Cardiac muscle cell (in vitro differentiated cells and primary cell): ENCODE results near the gene ZKSCAN4. TPM values are rescaled to one million over a fixed set of nuclear protein-coding genes. Genes with fewer than 3 reads are reported as not detected.
A peak's percentile ranks its signal among the peaks of the same experiment; 100 is the strongest.

Experiments
- DNase-seq, 2 donors: peaks; one replicate each; pipeline versions ENCODE4 v3.0.0 to v3.0.0-alpha.2; 2010 to 2017; ENCODE audit warnings: low read depth in 1 of 2, low spot score in 1 of 2
- H3K27ac ChIP-seq: fragments of 200-600 bp; sonication (generic); 2 replicates; pipeline ENCODE4 v1.5.1; 2016
- H3K27me3 ChIP-seq: fragments of 200-600 bp; sonication (generic); 2 replicates; pipeline ENCODE4 v1.6.0; 2016; ENCODE audit warnings: control low read depth
- H3K36me3 ChIP-seq: fragments of 200-600 bp; sonication (generic); 2 replicates; pipeline ENCODE4 v1.5.1; 2016; ENCODE audit warnings: control low read depth
- H3K4me1 ChIP-seq: fragments of 200-600 bp; sonication (generic); 2 replicates; pipeline ENCODE4 v1.8.1; 2017; ENCODE audit warnings: low read depth, mild to moderate bottlenecking, mixed run types
- H3K4me3 ChIP-seq: fragments of 200-600 bp; sonication (generic); 2 replicates; pipeline ENCODE4 v1.5.1; 2016; ENCODE audit warnings: mild to moderate bottlenecking
- H3K9me3 ChIP-seq: fragments of 200-600 bp; sonication (generic); 2 replicates; pipeline ENCODE4 v1.5.1; 2017; ENCODE audit warnings: low read depth, mild to moderate bottlenecking, control low read depth
- polyA plus RNA-seq: library from polyadenylated mRNA; unstranded; fragments of >200 nt; fragmentation: Nextera tagmentation; extraction: Ambion mirVana; gene quantifications from 2 replicates; pipeline ENCODE4 v1.2.1, GENCODE V29; 2016
- total RNA-seq: library from RNA; depleted of rRNA; stranded (reverse); fragments of >200 nt; gene quantifications from 2 replicates; pipeline ENCODE4 v1.2.3, GENCODE V29; 2016
- TF ChIP-seq, protein P1 (sequence below): IDR thresholded peaks from 2 replicates; pipeline ENCODE4 v1.5.1; 2012; ENCODE audit warnings: low read depth, mild to moderate bottlenecking, low read length

Gene ZKSCAN4
- total and polyA plus RNA-seq, 2 experiments from 2014 or later: 7.1 to 7.9 TPM

DNA sequence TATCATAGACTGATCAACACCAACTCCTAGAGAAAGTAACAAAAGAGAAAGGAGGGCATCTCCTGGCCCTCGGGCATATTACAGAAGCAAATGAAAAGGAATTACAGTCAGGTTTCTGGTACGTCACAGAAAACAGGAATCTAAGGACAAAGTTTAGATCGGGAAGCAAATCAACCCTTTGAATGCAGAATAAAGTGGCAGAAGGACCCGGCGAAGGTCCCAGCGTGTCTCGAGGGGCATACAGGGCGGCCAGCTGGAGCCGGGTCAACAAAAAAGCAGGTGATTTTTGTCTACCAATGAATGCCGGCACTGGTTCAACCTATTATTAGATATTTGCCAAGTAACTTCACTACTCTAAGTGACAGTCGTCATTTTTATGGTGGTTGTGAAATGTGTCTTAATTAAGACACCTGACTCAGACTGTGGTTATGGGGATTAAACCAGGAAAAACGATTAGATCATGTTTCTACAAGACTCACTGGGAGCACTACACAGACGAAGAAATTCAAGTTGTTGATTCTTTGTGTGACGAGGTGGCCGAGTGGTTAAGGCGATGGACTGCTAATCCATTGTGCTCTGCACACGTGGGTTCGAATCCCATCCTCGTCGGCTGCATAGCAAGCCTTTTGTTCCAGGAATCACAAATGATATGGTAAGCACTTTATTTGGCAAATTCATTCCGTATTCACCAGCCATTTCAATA, 39.4 kb downstream of the ZKSCAN4 start:
- peaks cover 7% of the 10 kb centered on the region for H3K4me1 ChIP-seq
- H3K36me3 ChIP-seq: no peaks in the 10 kb centered on the region
- H3K27me3 ChIP-seq: peaks cover 84% of the 10 kb centered on the region
- TF ChIP-seq, protein P1, sequence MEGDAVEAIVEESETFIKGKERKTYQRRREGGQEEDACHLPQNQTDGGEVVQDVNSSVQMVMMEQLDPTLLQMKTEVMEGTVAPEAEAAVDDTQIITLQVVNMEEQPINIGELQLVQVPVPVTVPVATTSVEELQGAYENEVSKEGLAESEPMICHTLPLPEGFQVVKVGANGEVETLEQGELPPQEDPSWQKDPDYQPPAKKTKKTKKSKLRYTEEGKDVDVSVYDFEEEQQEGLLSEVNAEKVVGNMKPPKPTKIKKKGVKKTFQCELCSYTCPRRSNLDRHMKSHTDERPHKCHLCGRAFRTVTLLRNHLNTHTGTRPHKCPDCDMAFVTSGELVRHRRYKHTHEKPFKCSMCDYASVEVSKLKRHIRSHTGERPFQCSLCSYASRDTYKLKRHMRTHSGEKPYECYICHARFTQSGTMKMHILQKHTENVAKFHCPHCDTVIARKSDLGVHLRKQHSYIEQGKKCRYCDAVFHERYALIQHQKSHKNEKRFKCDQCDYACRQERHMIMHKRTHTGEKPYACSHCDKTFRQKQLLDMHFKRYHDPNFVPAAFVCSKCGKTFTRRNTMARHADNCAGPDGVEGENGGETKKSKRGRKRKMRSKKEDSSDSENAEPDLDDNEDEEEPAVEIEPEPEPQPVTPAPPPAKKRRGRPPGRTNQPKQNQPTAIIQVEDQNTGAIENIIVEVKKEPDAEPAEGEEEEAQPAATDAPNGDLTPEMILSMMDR: no peak
- peak; percentile 20 to 58 for DNase-seq
- no peaks in the 10 kb centered on the region for H3K9me3 ChIP-seq
- peak overlapping the region; percentile 9 for H3K4me3 ChIP-seq
- no peak overlapping the region for H3K27ac ChIP-seq

DNA sequence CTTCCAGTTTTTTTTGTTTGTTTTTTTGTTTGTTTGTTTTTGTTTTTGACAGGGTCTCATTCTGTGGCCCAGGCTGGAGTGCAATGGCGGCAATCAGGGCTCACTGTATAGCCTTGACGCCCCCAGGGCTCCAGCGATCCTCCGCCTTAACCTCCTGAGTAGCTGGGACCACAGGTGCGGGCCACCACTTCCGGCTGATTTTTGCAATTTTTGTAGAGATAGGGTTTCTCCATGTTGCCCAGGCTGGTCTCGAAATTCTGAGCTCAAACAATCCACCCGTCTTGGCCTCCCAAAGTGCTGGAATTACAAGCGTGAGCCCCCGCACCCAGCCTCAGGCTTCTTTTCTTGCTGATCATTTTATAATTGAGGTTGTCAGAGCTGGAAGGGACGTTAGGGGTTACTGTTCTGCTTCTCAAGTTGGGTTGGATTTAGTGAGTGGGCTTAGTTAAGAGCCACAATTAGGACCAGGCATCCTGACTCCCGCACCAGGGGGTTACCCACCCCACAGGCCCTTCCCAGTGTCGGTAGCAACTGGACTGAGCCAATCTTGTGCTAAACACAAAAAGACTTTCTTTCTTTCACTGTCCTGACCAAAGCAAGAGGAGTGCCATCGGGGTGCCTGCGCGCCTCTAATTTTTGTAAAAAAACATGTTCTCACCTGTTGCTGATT, 40.1 kb downstream of the ZKSCAN4 start:
- H3K9me3 ChIP-seq: no peaks in the 10 kb centered on the region
- H3K27ac ChIP-seq: no peak overlapping the region
- TF ChIP-seq, protein P1: no peak
- no peak for DNase-seq
- peaks cover 7% of the 10 kb centered on the region for H3K4me1 ChIP-seq
- peaks cover 91% of the 10 kb centered on the region for H3K27me3 ChIP-seq
- peak overlapping the region; percentile 9 for H3K4me3 ChIP-seq
- no peaks in the 10 kb centered on the region for H3K36me3 ChIP-seq

DNA sequence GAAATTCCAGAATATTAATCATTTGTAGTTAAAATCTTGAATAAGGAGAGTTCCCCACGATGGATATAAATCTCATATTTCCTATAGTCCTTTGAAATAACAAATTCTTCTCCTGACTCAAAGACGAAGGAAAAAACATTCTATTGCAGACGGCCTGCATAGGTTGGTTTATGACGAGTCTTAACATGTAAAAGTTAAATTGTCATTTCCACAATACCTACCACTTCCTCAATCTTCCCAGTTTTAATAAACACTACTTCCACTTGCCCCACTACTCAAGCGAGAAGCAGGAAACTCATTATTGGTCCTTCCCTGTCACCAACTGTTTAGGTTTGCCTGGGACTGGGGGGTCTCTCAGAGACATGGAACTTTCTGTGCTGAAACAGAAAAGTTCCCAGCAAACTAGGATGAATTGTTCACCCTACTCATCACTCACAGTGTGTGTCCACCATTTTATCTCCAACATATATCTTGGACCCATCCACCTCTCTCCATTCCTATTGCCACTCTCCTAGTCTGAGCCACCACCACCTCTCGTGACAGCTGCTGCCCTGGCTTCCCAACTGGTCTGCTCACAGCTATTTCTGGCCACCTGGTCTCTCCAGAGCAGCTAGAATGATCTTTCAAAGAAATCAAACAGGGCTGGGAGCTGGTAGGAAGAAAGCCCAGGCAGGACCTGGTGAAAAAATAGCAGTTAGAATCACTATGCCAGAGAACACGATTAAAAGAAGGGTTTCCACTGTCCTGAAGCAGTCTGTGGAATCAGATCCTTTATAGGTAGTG, 42.1 kb downstream of the ZKSCAN4 start:
- no peaks in the 10 kb centered on the region for H3K9me3 ChIP-seq
- DNase-seq: peak in 1 of 2 donors; percentile 7
- TF ChIP-seq, protein P1: no peak
- no peak overlapping the region for H3K4me3 ChIP-seq
- peaks cover 100% of the 10 kb centered on the region for H3K27me3 ChIP-seq
- H3K36me3 ChIP-seq: no peaks in the 10 kb centered on the region
- peaks cover 7% of the 10 kb centered on the region for H3K4me1 ChIP-seq
- H3K27ac ChIP-seq: no peak overlapping the region

DNA sequence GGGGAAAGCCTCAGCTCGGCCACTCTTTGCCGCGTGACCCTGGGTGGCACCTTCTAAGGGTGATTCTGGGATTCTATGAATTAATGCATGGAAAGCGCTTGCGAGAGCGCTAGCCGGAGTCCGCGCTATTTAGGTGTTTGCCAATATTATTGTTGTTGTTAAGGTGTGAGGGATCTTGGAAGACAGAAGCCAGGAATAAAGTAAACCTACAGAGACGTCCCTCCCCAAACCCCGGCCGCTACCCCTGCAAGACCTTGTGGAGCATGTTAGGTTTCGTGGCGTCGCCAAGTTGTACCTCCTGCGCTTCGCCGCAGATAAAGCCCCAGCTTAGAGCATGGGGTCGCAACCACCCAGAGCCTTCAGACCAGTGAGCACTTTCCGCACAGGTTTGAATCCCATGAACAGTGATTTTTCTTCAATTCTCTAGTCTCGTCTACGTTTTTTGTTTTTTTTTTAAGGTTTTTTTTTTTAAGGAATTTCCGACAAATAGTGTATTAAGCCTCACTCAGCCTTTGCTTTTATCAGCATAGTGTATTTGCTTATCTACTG, 43.9 kb downstream of the ZKSCAN4 start:
- H3K4me1 ChIP-seq: peaks cover 7% of the 10 kb centered on the region
- no peaks in the 10 kb centered on the region for H3K9me3 ChIP-seq
- H3K27ac ChIP-seq: no peak overlapping the region
- TF ChIP-seq, protein P1: no peak
- peak in 1 of 2 donors; percentile 17 for DNase-seq
- H3K27me3 ChIP-seq: peaks cover 100% of the 10 kb centered on the region
- H3K4me3 ChIP-seq: peak overlapping the region; percentile 30
- no peaks in the 10 kb centered on the region for H3K36me3 ChIP-seq

DNA sequence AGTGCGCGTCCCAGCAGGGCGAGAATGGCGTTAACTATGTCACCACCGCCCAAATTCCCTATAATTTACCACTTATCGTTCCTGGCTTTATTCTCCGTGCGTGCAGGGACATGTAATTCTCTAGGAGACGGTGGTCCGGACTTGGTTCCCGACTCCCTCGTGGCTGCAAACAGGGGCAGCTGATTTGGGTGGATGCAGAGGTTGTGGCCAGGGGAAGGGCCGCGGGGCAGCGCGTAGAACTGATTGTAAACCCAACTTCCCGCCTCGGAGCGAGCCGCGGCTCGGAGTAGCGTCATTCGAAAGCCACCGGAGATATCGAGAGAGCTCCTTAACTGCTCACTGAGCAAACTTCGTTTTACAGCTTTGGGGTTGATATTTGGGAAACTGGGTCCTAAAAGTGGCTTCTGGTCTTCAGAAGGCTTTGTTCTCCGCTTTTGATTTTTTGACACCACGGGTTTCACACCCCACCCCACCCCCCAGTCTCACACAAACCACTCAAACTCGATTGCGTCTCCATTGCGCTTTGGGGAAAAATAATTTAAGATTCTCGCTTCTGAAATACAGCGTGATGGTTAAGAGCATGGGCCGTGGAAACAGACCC, 44.5 kb downstream of the ZKSCAN4 start:
- no peaks in the 10 kb centered on the region for H3K9me3 ChIP-seq
- H3K36me3 ChIP-seq: no peaks in the 10 kb centered on the region
- no peak overlapping the region for H3K27ac ChIP-seq
- TF ChIP-seq, protein P1: no peak
- peak overlapping the region; percentile 30 for H3K4me3 ChIP-seq
- peak; percentile 26 to 58 for DNase-seq
- peaks cover 97% of the 10 kb centered on the region for H3K27me3 ChIP-seq
- peaks cover 7% of the 10 kb centered on the region for H3K4me1 ChIP-seq
